ENCODE measurements around the gene FADD. TPM values are rescaled to one million over a fixed set of nuclear protein-coding genes. Genes with fewer than 3 reads are reported as not detected.

Gene FADD
- total and polyA plus RNA-seq, 9 donors, result 10.4 to 12.8 (median 12.4) TPM

DNA sequence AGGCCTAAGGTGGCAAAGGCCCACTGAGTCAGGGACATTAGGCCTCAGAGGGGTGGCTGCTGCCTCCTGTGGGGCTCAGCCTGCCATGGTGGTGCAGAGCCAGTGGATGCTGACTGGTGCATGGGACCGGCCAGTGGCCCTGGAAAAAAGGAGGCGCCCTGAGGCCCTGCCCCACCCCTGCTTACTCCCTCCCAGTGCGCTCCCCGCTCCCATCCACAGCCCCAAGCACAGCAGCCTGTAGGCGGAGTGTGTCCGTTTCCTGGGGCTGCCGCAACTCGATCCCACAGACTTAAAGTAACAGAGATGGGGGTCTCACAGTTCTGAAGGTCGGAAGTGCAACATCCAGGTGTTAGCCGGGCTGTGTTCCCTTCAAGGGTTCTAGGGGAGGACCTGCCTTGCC is 38.4 kb upstream of the FADD start:
- WGBS (ENCODE audit: insufficient coverage), result 70% methylated on average over 6 of the region's 10 CpGs
- no peak overlapping the region for H3K4me3 ChIP-seq (ENCODE audit: low read length)
- H3K27me3 ChIP-seq (ENCODE audit: control insufficient read depth, insufficient read depth, low read length), result peaks cover 1% of the 10 kb centered on the region

DNA sequence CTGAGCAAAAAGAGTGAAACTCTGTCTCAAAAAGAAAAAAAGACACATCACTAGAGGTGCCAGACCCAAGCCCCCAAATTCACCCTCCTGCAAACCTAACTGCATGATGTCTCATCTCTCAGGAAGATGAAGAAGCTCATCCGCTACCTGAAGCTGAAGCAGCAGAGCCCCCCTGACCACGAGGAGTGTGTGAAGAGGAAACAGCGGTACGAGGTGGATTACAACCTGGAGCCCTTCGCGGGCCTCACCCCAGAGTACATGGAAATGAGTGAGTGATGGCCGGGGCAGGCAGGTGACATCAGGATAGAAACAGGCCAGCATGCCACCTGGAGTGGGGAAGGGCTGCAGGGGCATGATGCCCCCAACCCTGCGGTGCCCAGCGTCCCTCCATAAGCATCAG is 36.0 kb upstream of the FADD start:
- no peak for DNase-seq
- Histone ChIP-seq H3K27ac (ENCODE audit: low read length) (no peak overlapping the region), H3K4me3 (ENCODE audit: low read length) (no peak overlapping the region), H3K27me3 (ENCODE audit: control insufficient read depth, insufficient read depth, low read length) (peaks cover 2% of the 10 kb centered on the region), H3K36me3 (ENCODE audit: control insufficient read depth, insufficient read depth, low read length) (no peaks in the 10 kb centered on the region), H3K4me1 (ENCODE audit: control insufficient read depth, insufficient read depth, low read length) (peaks cover 7% of the 10 kb centered on the region), H3K9me3 (replicated peaks; ENCODE audit: control insufficient read depth, low read depth, low read length) (no peaks in the 10 kb centered on the region)
- WGBS (ENCODE audit: insufficient coverage), result 75% methylated on average over 9 of the region's 9 CpGs

More for the DNA sequence above, 38.4 kb upstream of the FADD start:
- Histone ChIP-seq H3K9me3 (replicated peaks; ENCODE audit: control insufficient read depth, low read depth, low read length) (no peaks in the 10 kb centered on the region), H3K36me3 (ENCODE audit: control insufficient read depth, insufficient read depth, low read length) (no peaks in the 10 kb centered on the region), H3K27ac (ENCODE audit: low read length) (no peak overlapping the region), H3K4me1 (ENCODE audit: control insufficient read depth, insufficient read depth, low read length) (peaks cover 19% of the 10 kb centered on the region)
- DNase-seq, result no peak

DNA sequence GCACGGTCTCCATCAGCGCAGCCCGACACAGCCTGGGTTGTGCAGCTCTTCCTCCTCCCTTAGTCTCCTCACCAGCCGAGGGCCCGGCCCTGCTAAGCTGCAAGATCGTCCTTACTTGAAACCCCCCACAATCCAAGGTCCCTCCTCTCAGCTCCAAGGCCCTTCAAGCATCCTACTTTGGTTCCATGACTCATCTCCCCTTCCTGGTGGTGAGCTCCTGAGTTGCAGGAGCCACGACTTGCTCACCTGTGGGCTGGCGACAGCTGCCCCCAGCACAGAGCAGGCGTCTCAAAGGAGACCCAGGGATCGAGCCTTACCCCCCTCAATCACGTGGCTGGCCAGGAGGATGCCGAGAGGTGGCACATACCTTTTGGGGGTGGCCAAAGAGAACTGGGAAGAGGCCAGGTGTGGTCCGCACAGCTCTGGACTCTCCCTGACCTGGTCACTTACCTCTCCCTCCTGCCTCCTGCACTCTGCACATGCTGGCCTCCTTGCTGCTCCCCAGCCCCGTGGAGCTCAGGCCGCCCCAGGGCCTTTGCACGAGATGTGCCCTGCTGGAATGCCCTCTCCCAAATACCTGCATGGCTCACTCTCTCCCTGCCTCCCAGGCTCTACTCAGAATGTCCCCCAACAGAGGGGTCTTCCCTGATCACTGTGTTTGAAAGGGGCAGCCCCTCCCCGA is 35.2 kb upstream of the FADD start:
- H3K36me3 ChIP-seq (ENCODE audit: control insufficient read depth, insufficient read depth, low read length), result no peaks in the 10 kb centered on the region
- H3K4me1 ChIP-seq (ENCODE audit: control insufficient read depth, insufficient read depth, low read length), result no peaks in the 10 kb centered on the region
- no peak overlapping the region for H3K27ac ChIP-seq (ENCODE audit: low read length)
- DNase-seq, result no peak
- H3K4me3 ChIP-seq (ENCODE audit: low read length), result no peak overlapping the region
- peaks cover 2% of the 10 kb centered on the region for H3K27me3 ChIP-seq (ENCODE audit: control insufficient read depth, insufficient read depth, low read length)
- no peaks in the 10 kb centered on the region for H3K9me3 ChIP-seq (replicated peaks; ENCODE audit: control insufficient read depth, low read depth, low read length)
- WGBS (ENCODE audit: insufficient coverage), result 93% methylated on average over 13 of the region's 17 CpGs

DNA sequence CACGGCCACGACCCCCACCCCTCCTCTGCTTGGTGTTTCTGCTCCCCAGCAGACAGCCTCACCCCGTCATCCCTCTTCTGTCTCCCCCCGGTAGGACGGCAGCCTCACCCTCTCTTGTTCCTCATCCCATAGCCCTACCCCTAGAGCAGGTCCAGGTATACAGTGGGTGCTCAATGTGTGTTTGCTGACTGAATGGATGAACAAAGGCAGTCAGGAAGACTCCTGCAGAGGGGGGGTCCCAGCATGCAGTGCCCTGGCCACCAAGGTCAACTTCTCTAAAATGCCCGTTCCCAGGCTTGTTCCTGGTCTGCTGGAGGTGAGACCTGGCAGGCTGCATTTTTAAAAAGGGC is 34.7 kb upstream of the FADD start:
- no peak overlapping the region for H3K27ac ChIP-seq (ENCODE audit: low read length)
- H3K4me1 ChIP-seq (ENCODE audit: control insufficient read depth, insufficient read depth, low read length), result no peaks in the 10 kb centered on the region
- peaks cover 2% of the 10 kb centered on the region for H3K27me3 ChIP-seq (ENCODE audit: control insufficient read depth, insufficient read depth, low read length)
- no peaks in the 10 kb centered on the region for H3K9me3 ChIP-seq (replicated peaks; ENCODE audit: control insufficient read depth, low read depth, low read length)
- 79% methylated on average over 2 of the region's 6 CpGs for WGBS (ENCODE audit: insufficient coverage)
- H3K4me3 ChIP-seq (ENCODE audit: low read length), result no peak overlapping the region
- no peaks in the 10 kb centered on the region for H3K36me3 ChIP-seq (ENCODE audit: control insufficient read depth, insufficient read depth, low read length)
- no peak for DNase-seq

DNA sequence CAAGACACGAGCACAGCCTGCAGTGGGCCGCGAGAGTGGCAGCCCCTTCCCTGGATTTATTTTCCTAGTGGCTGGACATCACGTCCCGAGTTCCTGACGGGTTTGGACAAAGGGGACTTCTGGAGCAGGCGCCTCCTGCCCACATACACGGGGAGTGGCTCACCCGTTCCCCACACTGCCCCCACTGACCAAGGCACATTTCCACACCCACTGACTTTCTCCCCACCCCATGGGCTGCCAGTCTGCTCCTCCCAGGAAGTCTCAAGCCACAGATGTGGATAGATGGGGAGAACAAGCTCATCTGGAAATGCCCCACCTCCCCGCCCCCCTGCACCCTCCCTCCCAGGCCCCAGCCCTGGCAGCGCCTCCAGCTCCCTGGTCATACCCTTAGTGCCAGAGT is 34.0 kb upstream of the FADD start:
- Histone ChIP-seq H3K4me3 (ENCODE audit: low read length) (no peak overlapping the region), H3K9me3 (replicated peaks; ENCODE audit: control insufficient read depth, low read depth, low read length) (no peaks in the 10 kb centered on the region), H3K27ac (ENCODE audit: low read length) (no peak overlapping the region), H3K4me1 (ENCODE audit: control insufficient read depth, insufficient read depth, low read length) (no peaks in the 10 kb centered on the region), H3K36me3 (ENCODE audit: control insufficient read depth, insufficient read depth, low read length) (no peaks in the 10 kb centered on the region), H3K27me3 (ENCODE audit: control insufficient read depth, insufficient read depth, low read length) (peaks cover 2% of the 10 kb centered on the region)
- WGBS (ENCODE audit: insufficient coverage), result 45% methylated on average over 8 of the region's 11 CpGs
- DNase-seq, result no peak

DNA sequence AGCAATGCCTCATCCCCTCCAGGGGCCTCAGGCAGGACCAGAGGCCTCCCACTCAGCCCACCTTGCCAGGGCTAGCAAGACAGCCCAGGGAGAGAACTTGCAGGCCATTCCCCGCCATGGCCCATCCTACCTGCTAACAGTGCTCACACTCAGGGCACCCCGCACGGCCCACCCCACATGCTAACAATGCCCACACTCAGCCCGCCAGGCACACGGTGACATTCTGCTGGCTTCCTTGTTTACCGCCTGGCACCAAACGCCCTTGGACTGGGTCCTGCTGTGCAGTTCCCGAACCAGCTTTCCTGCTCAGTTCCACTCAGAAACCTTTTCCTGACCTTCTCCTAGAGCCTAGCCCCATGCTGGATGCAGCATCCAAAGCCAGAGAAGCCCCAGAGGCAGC is 33.5 kb upstream of the FADD start:
- 75% methylated on average over 8 of the region's 8 CpGs for WGBS (ENCODE audit: insufficient coverage)
- Histone ChIP-seq H3K9me3 (replicated peaks; ENCODE audit: control insufficient read depth, low read depth, low read length) (no peaks in the 10 kb centered on the region), H3K27me3 (ENCODE audit: control insufficient read depth, insufficient read depth, low read length) (peaks cover 2% of the 10 kb centered on the region), H3K36me3 (ENCODE audit: control insufficient read depth, insufficient read depth, low read length) (no peaks in the 10 kb centered on the region), H3K27ac (ENCODE audit: low read length) (no peak overlapping the region), H3K4me1 (ENCODE audit: control insufficient read depth, insufficient read depth, low read length) (no peaks in the 10 kb centered on the region), H3K4me3 (ENCODE audit: low read length) (no peak overlapping the region)
- DNase-seq, result no peak

DNA sequence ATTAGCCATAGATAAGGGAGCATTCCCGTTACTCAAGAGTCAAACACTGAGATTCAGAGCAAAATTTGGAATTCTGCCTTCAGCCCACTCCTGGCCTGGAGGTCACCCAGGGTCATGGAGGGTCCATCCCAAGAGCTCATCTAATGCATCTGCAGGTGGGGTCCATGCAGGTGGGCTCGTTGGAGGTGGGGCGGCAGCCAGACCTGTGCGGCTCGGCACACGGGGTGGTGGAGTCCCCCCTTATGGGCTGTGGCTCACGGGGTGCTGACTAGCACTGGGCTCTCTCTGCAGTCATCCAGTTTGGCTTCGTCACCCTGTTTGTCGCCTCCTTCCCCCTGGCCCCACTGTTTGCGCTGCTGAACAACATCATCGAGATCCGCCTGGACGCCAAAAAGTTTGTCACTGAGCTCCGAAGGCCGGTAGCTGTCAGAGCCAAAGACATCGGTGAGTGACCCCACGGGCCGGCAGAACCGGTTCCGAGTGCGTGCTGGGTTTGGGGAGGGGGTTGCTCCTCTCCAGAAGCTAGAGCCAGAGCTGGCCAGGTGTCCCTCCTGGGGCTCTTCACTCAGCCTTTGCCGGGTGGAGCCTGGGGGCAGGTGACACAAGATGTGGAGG is 32.4 kb upstream of the FADD start:
- Histone ChIP-seq H3K27ac (ENCODE audit: low read length) (no peak overlapping the region), H3K4me1 (ENCODE audit: control insufficient read depth, insufficient read depth, low read length) (peaks cover 3% of the 10 kb centered on the region), H3K36me3 (ENCODE audit: control insufficient read depth, insufficient read depth, low read length) (no peaks in the 10 kb centered on the region), H3K4me3 (ENCODE audit: low read length) (no peak overlapping the region), H3K27me3 (ENCODE audit: control insufficient read depth, insufficient read depth, low read length) (peaks cover 2% of the 10 kb centered on the region), H3K9me3 (replicated peaks; ENCODE audit: control insufficient read depth, low read depth, low read length) (no peaks in the 10 kb centered on the region)
- WGBS (ENCODE audit: insufficient coverage), result 88% methylated on average over 21 of the region's 22 CpGs
- no peak for DNase-seq

DNA sequence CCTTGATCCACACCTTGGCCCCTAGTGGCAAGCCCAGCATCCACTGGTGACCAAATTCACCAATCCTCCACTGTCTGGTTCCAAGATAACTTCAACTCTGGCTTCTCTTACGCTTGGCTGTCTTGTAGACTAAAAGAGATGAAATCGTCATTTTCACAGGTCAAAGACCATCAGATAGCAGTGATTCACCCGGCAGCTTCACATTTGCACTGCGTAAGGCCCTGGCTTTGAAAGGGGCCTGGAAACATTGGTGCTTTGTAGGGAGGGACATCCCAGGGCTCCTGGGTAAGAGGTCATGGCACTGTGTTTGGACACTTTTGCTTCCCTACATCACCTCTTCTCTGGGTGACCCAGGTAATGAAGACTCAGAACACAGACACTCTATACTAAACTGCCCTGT is 30.1 kb upstream of the FADD start:
- H3K36me3 ChIP-seq (ENCODE audit: control insufficient read depth, insufficient read depth, low read length), result no peaks in the 10 kb centered on the region

DNA sequence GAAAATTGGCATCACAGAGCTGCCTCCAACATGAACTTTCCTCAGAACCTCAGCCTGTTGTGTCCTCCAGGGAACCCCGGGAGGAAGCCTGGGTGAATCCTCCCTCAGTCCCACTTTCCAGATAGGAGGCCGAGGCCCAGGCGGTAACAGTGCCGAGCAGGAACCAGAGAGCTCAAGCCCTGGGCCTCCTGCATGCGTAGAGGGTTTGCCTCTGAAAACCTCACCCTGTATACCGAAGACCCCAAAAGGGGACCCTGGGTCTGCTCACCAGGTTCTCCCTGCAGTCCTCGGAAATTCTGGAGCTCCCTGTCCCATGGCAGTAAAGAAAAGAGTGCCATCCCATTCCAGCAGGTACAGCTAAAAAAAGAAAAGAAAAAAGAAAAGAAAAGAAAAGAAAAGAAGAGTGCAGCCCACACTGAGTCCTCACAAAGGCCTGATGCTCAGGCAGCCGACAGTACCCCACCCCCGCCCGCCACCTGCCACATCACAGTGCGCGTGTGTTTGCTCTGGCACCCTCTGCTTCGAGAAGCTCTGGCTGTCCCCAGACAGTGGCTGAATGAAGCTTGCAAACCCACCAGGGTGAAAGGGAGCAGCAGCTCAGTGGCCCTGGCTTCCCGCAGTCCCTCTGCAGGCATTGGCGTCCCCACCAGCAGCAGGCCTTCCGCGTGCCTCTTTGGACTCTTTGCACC is 28.4 kb upstream of the FADD start:
- Histone ChIP-seq H3K36me3 (ENCODE audit: control insufficient read depth, insufficient read depth, low read length) (no peaks in the 10 kb centered on the region), H3K27ac (ENCODE audit: low read length) (no peak overlapping the region), H3K4me3 (ENCODE audit: low read length) (no peak overlapping the region), H3K27me3 (ENCODE audit: control insufficient read depth, insufficient read depth, low read length) (peaks cover under 1% of the 10 kb centered on the region), H3K4me1 (ENCODE audit: control insufficient read depth, insufficient read depth, low read length) (peaks cover 3% of the 10 kb centered on the region), H3K9me3 (replicated peaks; ENCODE audit: control insufficient read depth, low read depth, low read length) (no peaks in the 10 kb centered on the region)
- DNase-seq, result no peak
- 83% methylated on average over 12 of the region's 17 CpGs for WGBS (ENCODE audit: insufficient coverage)

More for the DNA sequence above, 30.1 kb upstream of the FADD start:
- WGBS (ENCODE audit: insufficient coverage), result 51% methylated on average over 2 of the region's 4 CpGs
- Histone ChIP-seq H3K27me3 (ENCODE audit: control insufficient read depth, insufficient read depth, low read length) (peaks cover 2% of the 10 kb centered on the region), H3K9me3 (replicated peaks; ENCODE audit: control insufficient read depth, low read depth, low read length) (no peaks in the 10 kb centered on the region), H3K4me3 (ENCODE audit: low read length) (no peak overlapping the region), H3K4me1 (ENCODE audit: control insufficient read depth, insufficient read depth, low read length) (peaks cover 3% of the 10 kb centered on the region), H3K27ac (ENCODE audit: low read length) (no peak overlapping the region)
- DNase-seq, result no peak

DNA sequence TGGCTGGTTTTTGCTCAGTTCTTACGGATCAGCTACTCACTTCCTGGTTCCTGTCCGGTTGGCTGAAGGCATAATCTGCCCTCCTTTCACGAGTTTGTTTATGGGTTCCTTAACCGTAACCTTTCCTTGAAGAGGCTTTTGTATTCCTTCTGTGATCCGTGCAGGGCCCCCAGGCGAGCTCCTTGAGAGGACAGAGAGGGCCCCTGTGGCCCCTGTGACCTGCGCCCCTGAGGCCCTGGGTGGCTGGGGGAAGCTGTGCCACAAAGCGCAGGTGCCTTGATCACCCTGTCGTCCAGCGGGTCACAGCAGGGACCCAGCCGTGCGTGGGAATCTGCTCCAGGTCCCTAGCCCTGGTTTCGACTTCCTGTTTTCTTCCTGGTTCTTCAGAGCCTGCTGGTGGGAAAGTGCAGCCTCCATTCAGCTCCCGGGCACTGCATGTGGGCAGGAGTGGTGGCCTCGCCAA is 27.8 kb upstream of the FADD start:
- H3K36me3 ChIP-seq (ENCODE audit: control insufficient read depth, insufficient read depth, low read length), result no peaks in the 10 kb centered on the region
- H3K27ac ChIP-seq (ENCODE audit: low read length), result no peak overlapping the region
- peaks cover 3% of the 10 kb centered on the region for H3K4me1 ChIP-seq (ENCODE audit: control insufficient read depth, insufficient read depth, low read length)
- no peak for DNase-seq
- 58% methylated on average over 12 of the region's 15 CpGs for WGBS (ENCODE audit: insufficient coverage)
- no peaks in the 10 kb centered on the region for H3K9me3 ChIP-seq (replicated peaks; ENCODE audit: control insufficient read depth, low read depth, low read length)
- no peak overlapping the region for H3K4me3 ChIP-seq (ENCODE audit: low read length)
- H3K27me3 ChIP-seq (ENCODE audit: control insufficient read depth, insufficient read depth, low read length), result no peaks in the 10 kb centered on the region

Measured in muscle of leg (tissue), 11 donors.